GM12878 (cell line): ENCODE measurements around the gene TIGD2. TPM values are rescaled to one million over a fixed set of nuclear protein-coding genes. Genes with fewer than 3 reads are reported as not detected.

Experiments
- BCL11A ChIP-seq: IDR thresholded peaks from 2 replicates; pipeline ENCODE4 v1.6.1; 2011; ENCODE audit warnings: low read depth, low read length
- BCL3 ChIP-seq: IDR thresholded peaks from 2 replicates; pipeline ENCODE4 v1.6.1; 2011; ENCODE audit warnings: borderline replicate concordance, low read depth, mild to moderate bottlenecking, moderate library complexity, low read length; ENCODE audit not compliant: insufficient read depth, poor library complexity, severe bottlenecking
- DPF2 ChIP-seq: fragments of 450-650 bp; IDR thresholded peaks from 2 replicates; pipeline ENCODE4 v1.6.1; 2017; ENCODE audit warnings: mild to moderate bottlenecking
- E2F8 ChIP-seq: fragments of 450-650 bp; IDR thresholded peaks from 2 replicates; pipeline ENCODE4 v1.6.1; 2018; ENCODE audit warnings: mild to moderate bottlenecking, low read depth, moderate library complexity; ENCODE audit not compliant: partially characterized antibody
- FOXM1 ChIP-seq: IDR thresholded peaks from 2 replicates; pipeline ENCODE4 v1.6.1; 2012; ENCODE audit warnings: low read depth, mild to moderate bottlenecking, inconsistent platforms, low read length, moderate library complexity
- IKZF1 ChIP-seq: fragments of 450-650 bp; conservative IDR thresholded peaks from 2 replicates; pipeline ENCODE4 v1.6.1; 2017; ENCODE audit warnings: antibody characterized with exemption, mild to moderate bottlenecking
- IRF3 ChIP-seq: fragments of 450-650 bp; IDR thresholded peaks from 2 replicates; pipeline ENCODE4 v1.6.1; 2014; ENCODE audit warnings: mild to moderate bottlenecking
- MEF2B ChIP-seq: fragments of 450-650 bp; IDR thresholded peaks from 2 replicates; pipeline ENCODE4 v1.6.1; 2018; ENCODE audit warnings: mild to moderate bottlenecking, moderate library complexity; ENCODE audit not compliant: partially characterized antibody, poor library complexity, severe bottlenecking
- MLLT1 ChIP-seq: fragments of 450-650 bp; IDR thresholded peaks from 2 replicates; pipeline ENCODE4 v1.6.1; 2016; ENCODE audit warnings: mild to moderate bottlenecking
- MTA3 ChIP-seq: IDR thresholded peaks from 2 replicates; pipeline ENCODE4 v1.6.1; 2012; ENCODE audit warnings: low read length, inconsistent platforms, borderline replicate concordance
- NR2C2 ChIP-seq: IDR thresholded peaks from 2 replicates; pipeline ENCODE4 v1.6.1; 2011; ENCODE audit warnings: borderline replicate concordance, low read depth; ENCODE audit not compliant: control insufficient read depth, insufficient read length
- RUNX3 ChIP-seq: IDR thresholded peaks from 2 replicates; pipeline ENCODE4 v1.6.1; 2012; ENCODE audit warnings: low read length, inconsistent platforms
- SMAD1 ChIP-seq: fragments of 450-650 bp; IDR thresholded peaks from 2 replicates; pipeline ENCODE4 v1.6.1; 2018; ENCODE audit warnings: mild to moderate bottlenecking, low read depth; ENCODE audit not compliant: partially characterized antibody
- TAF1 ChIP-seq: IDR thresholded peaks from 2 replicates; pipeline ENCODE4 v1.6.1; 2011; ENCODE audit warnings: mild to moderate bottlenecking, low read depth, low read length, borderline replicate concordance
- TBL1XR1 ChIP-seq: IDR thresholded peaks from 2 replicates; pipeline ENCODE4 v1.6.1; 2012; ENCODE audit warnings: low read depth, low read length, improper control_type of control experiment
- TCF7 ChIP-seq: IDR thresholded peaks from 2 replicates; pipeline ENCODE4 v1.6.1; 2014; ENCODE audit warnings: antibody characterized with exemption, borderline replicate concordance
- WRNIP1 ChIP-seq: IDR thresholded peaks from 2 replicates; pipeline ENCODE4 v1.6.1; 2011; ENCODE audit warnings: low read depth, low read length, improper control_type of control experiment, borderline replicate concordance
- YY1 ChIP-seq: IDR thresholded peaks from 2 replicates; pipeline ENCODE4 v1.6.1; 2011; ENCODE audit warnings: low read depth, mild to moderate bottlenecking, low read length
- ZNF24 ChIP-seq: fragments of 450-650 bp; IDR thresholded peaks from 2 replicates; pipeline ENCODE4 v1.6.1; 2017; ENCODE audit warnings: antibody characterized with exemption, mild to moderate bottlenecking
- polyA plus RNA-seq, 11 experiments: library from polyadenylated mRNA; depleted of rRNA in 4 of 11; unstranded in 6 of 11; stranded (reverse) in 5 of 11; fragments of >200 nt; fragmentation: Nextera tagmentation in 4 of 11; fragmentation: Illumina TruSeq in 1 of 11; extraction: Ambion mirVana in 4 of 11; extraction: Trizol in 1 of 11; gene quantifications; 1 replicate in 1 of 11; 2 replicates in 10 of 11; pipeline versions ENCODE4 v1.2.1 to v1.2.3, GENCODE V29; 2011 to 2016; ENCODE audit warnings: inconsistent platforms in 2 of 11, missing spikeins in 2 of 11, low read depth in 1 of 11
- total RNA-seq, 4 experiments: library from RNA; depleted of rRNA in 3 of 4; stranded (reverse); fragments of >200 nt in 3 of 4; fragmentation: Illumina TruSeq in 1 of 4; extraction: Trizol in 1 of 4; gene quantifications; 2 replicates each; pipeline versions ENCODE4 v1.2.1 to v1.2.3, GENCODE V29; 2013 to 2021

TIGD2 gene
- total and polyA plus RNA-seq, 10 of the 15 experiments (the other 5 are each of a cell fraction or from before 2014, with no cell fraction given), result 2.4 to 8.4 (median 5.0) TPM

- TF ChIP-seq TBL1XR1 (0 out of 2 replicates have a peak, but pooled peaks have one; percentile 31), YY1 (0 out of 2 replicates have a peak, but pooled peaks have one; percentile 17), BCL11A (0 out of 2 replicates have a peak, but pooled peaks have one; percentile 23), MEF2B (peak; percentile 88), TCF7 (0 out of 2 replicates have a peak, but pooled peaks have one; percentile 14), FOXM1 (peak; percentile 60; the same call in 1 of the 2 replicates), ZNF24 (0 out of 2 replicates have a peak, but pooled peaks have one; percentile 26), IKZF1 (peak; percentile 30; the same call in 1 of the 2 replicates), TAF1 (0 out of 2 replicates have a peak, but pooled peaks have one; percentile 29), SMAD1 (peak; percentile 79), MLLT1 (0 out of 2 replicates have a peak, but pooled peaks have one; percentile 25), IRF3 (no peak), NR2C2 (no peak), DPF2 (peak; percentile 37; the same call in 1 of the 2 replicates), WRNIP1 (no peak), MTA3 (0 out of 2 replicates have a peak, but pooled peaks have one; percentile 53), E2F8 (no peak), BCL3 (peak; percentile 7), RUNX3 (peak; percentile 64)
Measured at GRCh38 chr4:89101256-89102161, 9.8 kb upstream of the TIGD2 start (continued).
